HG03135 (cell line): ENCODE results near the gene ARHGAP1.

Source experiments
- ATAC-seq: cut with Tn5 transposase; IDR thresholded peaks from one replicate; pipeline ENCODE4 v1.9.1; 2021; ENCODE audit warnings: mild to moderate bottlenecking, moderate library complexity; ENCODE audit not compliant: unreplicated experiment

Gene ARHGAP1

GRCh38 chr11:46700241-46701077 is at the start of gene ARHGAP1, which contains the start of gene ZNF408:
Gene ARHGAP1, minus strand, starts transcription at chr11:46700619. Its CDS starts 4,512 bp downstream, at chr11:46696107.
Gene ZNF408, plus strand, starts transcription at chr11:46701031. Its CDS starts 17 bp downstream, at chr11:46701048.
- ATAC-seq, result peak; percentile 84

GRCh38 chr11:46747150-46747549 is 46.7 kb upstream of the ARHGAP1 start:
- no peak for ATAC-seq

GRCh38 chr11:46745995-46746394 is 45.6 kb upstream of the ARHGAP1 start:
- ATAC-seq, result no peak

GRCh38 chr11:46745328-46745727 is 44.9 kb upstream of the ARHGAP1 start:
- no peak for ATAC-seq

GRCh38 chr11:46743693-46744339 is 43.4 kb upstream of the ARHGAP1 start:
- no peak for ATAC-seq

- no peak for ATAC-seq
Observed at GRCh38 chr11:46743043-46743442, 42.6 kb upstream of the ARHGAP1 start.

GRCh38 chr11:46741600-46742484 is 41.4 kb upstream of the ARHGAP1 start:
- ATAC-seq, result no peak

- ATAC-seq, result no peak
Observed at GRCh38 chr11:46738887-46739286, 38.5 kb upstream of the ARHGAP1 start.

GRCh38 chr11:46737699-46738098 is 37.3 kb upstream of the ARHGAP1 start:
- no peak for ATAC-seq

GRCh38 chr11:46736615-46737014 is 36.2 kb upstream of the ARHGAP1 start:
- ATAC-seq, result no peak

- no peak for ATAC-seq
Observed at GRCh38 chr11:46736146-46736545, 35.7 kb upstream of the ARHGAP1 start.

- no peak for ATAC-seq
Observed at GRCh38 chr11:46733234-46733633, 32.8 kb upstream of the ARHGAP1 start.

GRCh38 chr11:46731545-46731944 is 31.1 kb upstream of the ARHGAP1 start:
- ATAC-seq, result no peak

- ATAC-seq, result no peak
Observed at GRCh38 chr11:46729110-46730027, 28.9 kb upstream of the ARHGAP1 start.

GRCh38 chr11:46728659-46729040 is 28.2 kb upstream of the ARHGAP1 start:
- ATAC-seq, result no peak

GRCh38 chr11:46727952-46728658 is 27.7 kb upstream of the ARHGAP1 start:
- no peak for ATAC-seq

GRCh38 chr11:46726206-46726862 is 25.9 kb upstream of the ARHGAP1 start:
- ATAC-seq, result no peak

- no peak for ATAC-seq
Observed at GRCh38 chr11:46725338-46726205, 25.2 kb upstream of the ARHGAP1 start.
